Gastroesophageal sphincter (tissue), 3 donors: ENCODE results near the gene ANKS1B.

Experiments used
- EP300 ChIP-seq: sonication (generic); formaldehyde crosslinking; IDR thresholded peaks from one replicate; pipeline ENCODE4 v1.6.1; 2017; ENCODE audit warnings: antibody characterized with exemption, mild to moderate bottlenecking
- POLR2A ChIP-seq, 2 donors: fragments of 450-650 bp; IDR thresholded peaks; one replicate each; pipeline ENCODE4 v1.6.1; 2017; ENCODE audit warnings: antibody characterized with exemption in 2 of 2, mild to moderate bottlenecking in 2 of 2, moderate library complexity in 1 of 2
- POLR2AphosphoS5 ChIP-seq: sonication (generic); formaldehyde crosslinking; IDR thresholded peaks from one replicate; pipeline ENCODE4 v1.6.1; 2017; ENCODE audit warnings: antibody characterized with exemption
- TF ChIP-seq, protein P1 (sequence below), 4 experiments: fragments of 200-600 bp in 2 of 4; fragments of 450-650 bp in 2 of 4; sonication (generic) in 1 of 4; IDR thresholded peaks; one replicate each; pipeline ENCODE4 v1.5.1; 2017 to 2019; ENCODE audit warnings: antibody characterized with exemption in 4 of 4, mild to moderate bottlenecking in 2 of 4, moderate library complexity in 2 of 4

DNA sequence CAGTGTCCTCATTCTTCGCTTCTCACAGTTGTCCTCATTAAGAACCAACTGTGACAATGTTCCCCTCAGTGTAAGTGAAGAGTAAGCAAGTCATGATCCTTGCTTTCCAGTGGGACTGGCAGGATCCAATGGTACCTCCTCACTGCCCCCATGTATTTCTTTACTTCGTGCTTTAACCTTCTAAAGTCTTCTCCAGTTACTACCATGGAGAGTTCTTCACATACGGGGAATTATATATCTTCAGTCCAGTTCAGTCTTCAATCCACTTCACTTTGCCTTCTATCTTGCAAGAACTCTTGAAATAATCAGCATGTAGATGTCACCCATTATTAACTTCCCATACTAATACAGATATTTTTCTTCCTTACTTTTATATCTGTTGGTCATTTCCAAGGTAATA is 719.1 kb downstream of the ANKS1B start:
- TF ChIP-seq, protein P1, sequence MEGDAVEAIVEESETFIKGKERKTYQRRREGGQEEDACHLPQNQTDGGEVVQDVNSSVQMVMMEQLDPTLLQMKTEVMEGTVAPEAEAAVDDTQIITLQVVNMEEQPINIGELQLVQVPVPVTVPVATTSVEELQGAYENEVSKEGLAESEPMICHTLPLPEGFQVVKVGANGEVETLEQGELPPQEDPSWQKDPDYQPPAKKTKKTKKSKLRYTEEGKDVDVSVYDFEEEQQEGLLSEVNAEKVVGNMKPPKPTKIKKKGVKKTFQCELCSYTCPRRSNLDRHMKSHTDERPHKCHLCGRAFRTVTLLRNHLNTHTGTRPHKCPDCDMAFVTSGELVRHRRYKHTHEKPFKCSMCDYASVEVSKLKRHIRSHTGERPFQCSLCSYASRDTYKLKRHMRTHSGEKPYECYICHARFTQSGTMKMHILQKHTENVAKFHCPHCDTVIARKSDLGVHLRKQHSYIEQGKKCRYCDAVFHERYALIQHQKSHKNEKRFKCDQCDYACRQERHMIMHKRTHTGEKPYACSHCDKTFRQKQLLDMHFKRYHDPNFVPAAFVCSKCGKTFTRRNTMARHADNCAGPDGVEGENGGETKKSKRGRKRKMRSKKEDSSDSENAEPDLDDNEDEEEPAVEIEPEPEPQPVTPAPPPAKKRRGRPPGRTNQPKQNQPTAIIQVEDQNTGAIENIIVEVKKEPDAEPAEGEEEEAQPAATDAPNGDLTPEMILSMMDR (IDR thresholded peaks at IDR 0.05), result no peak
- TF ChIP-seq POLR2A (IDR thresholded peaks at IDR 0.05) (no peak), POLR2AphosphoS5 (no peak), EP300 (no peak)
